Activated gamma-delta T cell (primary cell): ENCODE measurements around the gene TMEM158.

ENCODE experiments used
- DNase-seq: peaks from one replicate; lab custom pipeline; 2025; lab: John Stamatoyannopoulos, UW

The TMEM158 gene

GRCh38 chr3:45232521-45232920 is 6.4 kb upstream of the TMEM158 start:
- DNase-seq, result no peak

GRCh38 chr3:45227946-45228345 is 1.9 kb upstream of the TMEM158 start:
- DNase-seq, result no peak

GRCh38 chr3:45227071-45227820 is 1.2 kb upstream of the TMEM158 start:
- DNase-seq, result no peak

- peak; percentile 20 for DNase-seq
Measured at GRCh38 chr3:45225465-45226205, 452 bp downstream of the TMEM158 start.

GRCh38 chr3:45224824-45225464 is 1.1 kb downstream of the TMEM158 start:
- DNase-seq, result no peak

GRCh38 chr3:45223889-45224727 is 2.0 kb downstream of the TMEM158 start:
- no peak for DNase-seq

- DNase-seq, result no peak
Measured at GRCh38 chr3:45219694-45220093, 6.4 kb downstream of the TMEM158 start.

GRCh38 chr3:45218578-45219390 is 7.3 kb downstream of the TMEM158 start:
- no peak for DNase-seq

GRCh38 chr3:45216021-45216609 is 10.0 kb downstream of the TMEM158 start:
- no peak for DNase-seq

- no peak for DNase-seq
Measured at GRCh38 chr3:45215466-45215865, 10.6 kb downstream of the TMEM158 start.

GRCh38 chr3:45214061-45214680 is 11.9 kb downstream of the TMEM158 start:
- DNase-seq, result no peak

GRCh38 chr3:45212095-45212468 is 14.0 kb downstream of the TMEM158 start:
- no peak for DNase-seq

- DNase-seq, result no peak
Measured at GRCh38 chr3:45211466-45212094, 14.5 kb downstream of the TMEM158 start.

- DNase-seq, result peak; percentile 24
Measured at GRCh38 chr3:45210308-45211041, 15.6 kb downstream of the TMEM158 start.

- DNase-seq, result no peak
Measured at GRCh38 chr3:45209526-45209925, 16.6 kb downstream of the TMEM158 start.

GRCh38 chr3:45208586-45208985 is 17.5 kb downstream of the TMEM158 start:
- no peak for DNase-seq

- no peak for DNase-seq
Measured at GRCh38 chr3:45207446-45207845, 18.6 kb downstream of the TMEM158 start.

GRCh38 chr3:45205126-45205525 is 21.0 kb downstream of the TMEM158 start:
- no peak for DNase-seq

GRCh38 chr3:45204136-45204535 is 22.0 kb downstream of the TMEM158 start:
- DNase-seq, result no peak
